Measurements from ENCODE around the gene MAPT.

DNA sequence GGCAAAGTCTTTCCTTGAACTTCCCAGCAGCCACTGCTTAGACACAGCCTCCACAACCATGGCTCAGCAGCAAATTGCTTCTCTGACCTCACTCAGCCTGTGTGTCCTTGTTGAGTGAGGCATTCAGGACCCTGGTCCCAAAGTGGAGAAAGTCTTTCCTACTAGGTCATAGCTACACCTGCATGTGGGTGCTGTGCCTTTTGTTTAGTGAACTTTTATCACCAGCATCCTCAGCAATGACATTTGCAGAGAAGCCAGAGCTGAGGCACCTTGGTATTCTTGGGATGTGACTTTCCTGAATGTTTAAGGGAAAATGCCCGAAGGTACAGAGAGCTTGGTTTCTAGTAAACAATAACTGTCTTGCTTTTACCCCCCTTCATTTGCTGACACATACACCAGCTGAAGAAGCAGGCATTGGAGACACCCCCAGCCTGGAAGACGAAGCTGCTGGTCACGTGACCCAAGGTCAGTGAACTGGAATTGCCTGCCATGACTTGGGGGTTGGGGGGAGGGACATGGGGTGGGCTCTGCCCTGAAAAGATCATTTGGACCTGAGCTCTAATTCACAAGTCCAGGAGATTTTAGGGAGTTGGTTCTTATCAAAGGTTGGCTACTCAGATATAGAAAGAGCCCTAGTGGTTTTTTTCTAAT, 83.7 kb downstream of the MAPT start:
- TF ChIP-seq, protein P1, sequence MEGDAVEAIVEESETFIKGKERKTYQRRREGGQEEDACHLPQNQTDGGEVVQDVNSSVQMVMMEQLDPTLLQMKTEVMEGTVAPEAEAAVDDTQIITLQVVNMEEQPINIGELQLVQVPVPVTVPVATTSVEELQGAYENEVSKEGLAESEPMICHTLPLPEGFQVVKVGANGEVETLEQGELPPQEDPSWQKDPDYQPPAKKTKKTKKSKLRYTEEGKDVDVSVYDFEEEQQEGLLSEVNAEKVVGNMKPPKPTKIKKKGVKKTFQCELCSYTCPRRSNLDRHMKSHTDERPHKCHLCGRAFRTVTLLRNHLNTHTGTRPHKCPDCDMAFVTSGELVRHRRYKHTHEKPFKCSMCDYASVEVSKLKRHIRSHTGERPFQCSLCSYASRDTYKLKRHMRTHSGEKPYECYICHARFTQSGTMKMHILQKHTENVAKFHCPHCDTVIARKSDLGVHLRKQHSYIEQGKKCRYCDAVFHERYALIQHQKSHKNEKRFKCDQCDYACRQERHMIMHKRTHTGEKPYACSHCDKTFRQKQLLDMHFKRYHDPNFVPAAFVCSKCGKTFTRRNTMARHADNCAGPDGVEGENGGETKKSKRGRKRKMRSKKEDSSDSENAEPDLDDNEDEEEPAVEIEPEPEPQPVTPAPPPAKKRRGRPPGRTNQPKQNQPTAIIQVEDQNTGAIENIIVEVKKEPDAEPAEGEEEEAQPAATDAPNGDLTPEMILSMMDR (IDR thresholded peaks at IDR 0.05), result no peak
- no peak for TF ChIP-seq POLR2A (IDR thresholded peaks at IDR 0.05)

Data from testis (tissue), 2 donors.